Activated T-cell treated with anti-CD3 and anti-CD28 coated beads, Interleukin-2, amount 50 U/mL, for 72 hours (primary cell): Measurements from ENCODE around the gene AQP3. TPM values are rescaled to one million over a fixed set of nuclear protein-coding genes. Genes with fewer than 3 reads are reported as not detected.

Experiments used
- ATAC-seq, 2 donors: fragments of 150-1000 bp; cut with Tn5 transposase; replicated peaks in 1 of 2; 2 replicates each; pipeline ENCODE4 v1.10.0; 2021; ENCODE audit warnings: moderate library complexity in 2 of 2, mild to moderate bottlenecking in 1 of 2
- DNase-seq, 2 donors: peaks; one replicate each; pipeline ENCODE4 v3.0.0; 2021 to 2022; ENCODE audit warnings: mixed read lengths in 1 of 2
- H3K27ac Mint-ChIP-seq: one replicate; pipeline ENCODE4 v1.8.0; 2022; ENCODE audit warnings: mild to moderate bottlenecking, moderate library complexity, mixed read lengths
- H3K27me3 Mint-ChIP-seq: one replicate; pipeline ENCODE4 v1.8.0; 2022; ENCODE audit warnings: low read depth, mixed read lengths
- H3K36me3 Mint-ChIP-seq, 2 donors: one replicate each; pipeline ENCODE4 v1.8.0; 2022; ENCODE audit warnings: mixed read lengths in 2 of 2, mild to moderate bottlenecking in 1 of 2; ENCODE audit not compliant: insufficient read depth in 2 of 2
- H3K4me1 Mint-ChIP-seq: one replicate; pipeline ENCODE4 v1.8.0; 2022; ENCODE audit warnings: low read depth, mixed read lengths
- H3K4me3 Mint-ChIP-seq, 2 donors: one replicate each; pipeline ENCODE4 v1.8.0; 2022; ENCODE audit warnings: mild to moderate bottlenecking in 2 of 2, mixed read lengths in 2 of 2, moderate library complexity in 2 of 2
- H3K9me3 Mint-ChIP-seq, 2 donors: one replicate each; pipeline ENCODE4 v1.8.0; 2022; ENCODE audit warnings: mixed read lengths in 2 of 2
- total RNA-seq, 2 donors: library from RNA; stranded (reverse); gene quantifications; one replicate each; pipeline ENCODE4 v1.2.3, GENCODE V29; 2022

Gene AQP3
- total RNA-seq, 2 donors from 2014 or later = 12.0 to 17.8 TPM

DNA sequence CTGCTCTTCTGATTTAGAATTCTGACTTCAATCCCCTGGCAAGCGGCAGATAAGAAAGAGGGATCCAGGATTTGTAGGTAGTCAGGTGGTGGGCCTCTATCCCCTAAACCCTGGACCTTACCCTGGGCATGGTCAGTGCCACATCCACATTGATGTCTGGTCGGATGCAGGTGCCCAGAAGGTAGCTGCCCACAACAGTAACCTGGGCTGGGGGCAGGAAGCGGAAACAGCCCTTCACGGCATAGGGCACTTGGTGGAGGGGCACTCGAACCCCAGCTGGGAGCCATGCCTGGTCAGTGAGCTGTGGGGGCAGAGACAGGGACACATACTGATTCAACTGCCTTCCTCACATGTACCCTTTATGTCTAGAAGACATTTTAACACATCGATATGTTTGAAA is 22.5 kb upstream of the AQP3 start:
- Mint-ChIP-seq H3K27me3 (no peaks in the 10 kb centered on the region), H3K4me3 (no peak overlapping the region), H3K4me1 (peaks cover 32% of the 10 kb centered on the region), H3K36me3 (peaks cover 6 to 14% of the 10 kb centered on the region in 2 donors), H3K9me3 (no peaks in the 10 kb centered on the region), H3K27ac (no peak overlapping the region)
- DNase-seq (no peak), ATAC-seq (no peak)

DNA sequence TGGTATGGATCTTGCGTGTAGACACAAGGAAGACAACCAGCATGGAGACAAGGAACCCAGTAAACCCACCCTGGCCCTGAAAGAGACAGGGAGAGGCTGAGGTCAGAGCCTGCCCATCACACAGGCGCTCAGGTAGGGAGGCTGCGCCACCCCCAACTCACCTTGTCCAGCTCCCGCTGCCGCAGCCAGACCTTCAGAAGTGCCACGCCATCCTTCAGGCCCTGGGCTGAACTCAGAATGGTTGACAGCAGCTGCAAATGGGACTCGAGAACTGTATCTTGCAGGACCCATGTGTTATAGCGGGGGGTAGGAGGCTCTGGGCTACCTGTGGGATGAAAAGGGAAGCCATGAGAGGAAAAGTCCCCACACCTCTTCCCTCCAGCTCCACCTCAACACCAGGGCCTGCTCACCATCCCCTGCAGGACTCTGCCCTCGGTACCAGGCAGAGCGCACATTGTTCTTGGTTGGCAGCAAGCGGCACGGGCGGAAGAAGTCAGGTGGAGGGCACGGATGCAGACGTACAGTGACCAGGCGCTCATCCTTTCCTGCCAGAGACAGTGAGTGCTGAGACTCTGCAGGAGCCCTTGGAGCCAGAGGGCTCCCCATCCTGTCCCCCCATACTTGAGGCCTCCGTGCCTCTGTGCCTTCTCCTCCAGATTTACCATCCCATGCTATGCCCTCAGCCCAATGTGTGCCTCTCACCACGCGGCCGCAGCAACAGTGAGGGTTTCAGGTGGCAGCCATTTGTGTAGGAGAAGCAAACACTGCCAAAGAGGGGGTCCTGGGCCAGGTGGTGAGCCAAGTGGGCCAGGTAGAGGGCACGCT is 21.6 kb upstream of the AQP3 start:
- H3K9me3 Mint-ChIP-seq = no peaks in the 10 kb centered on the region
- ATAC-seq (no peak), DNase-seq (no peak)
- H3K27me3 Mint-ChIP-seq = no peaks in the 10 kb centered on the region
- H3K4me3 Mint-ChIP-seq = no peak overlapping the region
- peak overlapping the region; percentile 17 for H3K27ac Mint-ChIP-seq
- peaks cover 27% of the 10 kb centered on the region for H3K4me1 Mint-ChIP-seq
- peaks cover 6 to 14% of the 10 kb centered on the region in 2 donors for H3K36me3 Mint-ChIP-seq

DNA sequence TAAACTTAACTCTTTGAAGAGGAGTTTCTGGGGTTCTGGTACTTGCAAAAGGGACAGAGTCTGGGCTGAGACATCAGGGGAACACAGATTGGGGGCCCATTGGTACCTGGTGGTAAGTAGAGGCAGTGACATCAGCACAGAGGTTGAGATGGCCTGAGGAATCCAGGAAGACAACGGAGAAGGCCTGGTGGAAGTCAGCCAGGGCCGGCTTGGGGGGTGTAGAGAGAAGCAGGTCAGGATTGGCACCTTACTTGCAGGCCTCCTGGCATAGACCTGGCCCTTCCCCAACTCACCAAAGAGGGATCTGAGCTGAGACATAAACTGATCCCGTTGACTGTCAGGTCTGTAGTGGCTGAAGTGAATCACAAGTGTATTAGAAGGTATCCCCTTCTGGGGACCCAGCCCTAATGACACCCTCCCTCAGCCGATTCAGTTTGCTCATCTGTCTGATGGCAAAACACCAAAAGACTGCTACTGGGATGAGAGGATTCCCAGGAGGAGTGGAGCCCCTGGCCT is 20.9 kb upstream of the AQP3 start:
- peaks cover 21% of the 10 kb centered on the region for H3K4me1 Mint-ChIP-seq
- ATAC-seq = no peak
- no peaks in the 10 kb centered on the region for H3K27me3 Mint-ChIP-seq
- H3K27ac Mint-ChIP-seq = no peak overlapping the region
- no peak overlapping the region for H3K4me3 Mint-ChIP-seq
- H3K9me3 Mint-ChIP-seq = no peaks in the 10 kb centered on the region
- no peak for DNase-seq
- peaks cover 4 to 13% of the 10 kb centered on the region in 2 donors for H3K36me3 Mint-ChIP-seq

DNA sequence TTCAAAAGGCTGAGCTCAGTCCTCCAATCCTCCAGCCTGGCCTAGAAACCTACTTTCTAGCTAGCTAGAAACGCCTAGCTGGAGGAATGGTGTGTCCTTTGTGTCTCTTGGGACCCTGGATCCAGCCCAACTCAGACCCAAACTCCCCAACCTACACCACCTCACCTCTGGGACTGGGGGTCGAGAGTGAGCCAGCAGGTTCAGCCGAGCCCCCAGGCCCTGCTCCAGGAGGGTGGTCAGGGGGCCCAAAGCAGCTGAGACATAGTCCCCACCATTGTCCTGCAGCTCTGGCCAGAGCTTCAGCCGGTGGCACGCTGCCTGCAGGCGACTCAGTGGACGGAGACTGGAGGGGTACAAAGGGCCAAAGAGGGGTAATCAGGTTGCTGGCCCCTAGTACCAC is 20.1 kb upstream of the AQP3 start:
- H3K36me3 Mint-ChIP-seq = peaks cover 4 to 15% of the 10 kb centered on the region in 2 donors
- H3K4me1 Mint-ChIP-seq = peaks cover 15% of the 10 kb centered on the region

DNA sequence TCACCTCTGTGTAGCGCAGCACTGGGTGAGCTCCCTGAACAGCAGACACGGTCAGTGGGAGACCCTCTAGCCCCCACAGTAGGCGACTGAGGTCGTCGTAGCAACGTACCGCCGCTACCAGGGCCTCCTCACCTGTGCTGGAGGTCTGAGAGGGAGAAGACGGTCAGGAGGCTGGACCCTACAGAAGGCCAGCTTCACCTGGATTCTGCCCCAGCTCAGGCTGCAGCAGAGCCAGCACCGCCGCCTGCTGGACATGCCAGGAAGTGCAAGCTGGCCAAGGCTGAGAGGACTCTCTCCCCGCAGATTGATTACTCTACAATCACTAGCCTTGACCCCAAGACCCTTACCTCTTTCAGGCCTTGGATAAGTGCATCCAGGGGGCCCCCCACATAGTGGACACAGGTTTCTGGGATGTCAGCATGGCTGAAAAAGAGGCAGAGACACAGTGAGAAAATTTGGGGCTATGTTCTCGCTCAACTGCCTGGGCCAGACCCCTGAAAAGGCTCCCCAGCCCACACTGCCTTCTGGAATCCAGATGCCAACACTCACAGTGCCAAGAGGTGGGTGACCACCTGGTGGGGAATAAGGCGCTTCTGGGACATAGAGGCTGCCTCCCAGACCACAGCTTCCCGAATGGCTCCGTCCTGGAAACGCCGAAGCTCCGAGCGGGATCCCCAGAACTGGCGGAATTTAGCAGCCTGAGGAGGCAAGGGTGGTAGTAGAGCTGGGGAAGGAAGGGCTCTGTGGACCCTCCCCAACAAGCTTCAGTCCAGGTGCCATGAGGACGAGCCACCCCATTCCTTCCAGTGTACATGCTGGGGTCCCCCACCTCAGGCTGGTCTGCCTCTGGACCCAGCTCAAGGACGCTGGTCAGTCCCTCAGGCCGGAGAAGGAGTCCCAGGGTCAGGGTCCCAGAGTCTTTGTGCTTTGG is 19.4 kb upstream of the AQP3 start:
- H3K4me3 Mint-ChIP-seq = no peak overlapping the region
- H3K27me3 Mint-ChIP-seq = no peaks in the 10 kb centered on the region
- ATAC-seq (peak; percentile 77 to 78), DNase-seq (peak; percentile 74 to 85)
- no peaks in the 10 kb centered on the region for H3K9me3 Mint-ChIP-seq
- no peak overlapping the region for H3K27ac Mint-ChIP-seq
- H3K4me1 Mint-ChIP-seq = peaks cover 8% of the 10 kb centered on the region
- peaks cover 4 to 15% of the 10 kb centered on the region in 2 donors for H3K36me3 Mint-ChIP-seq

More for the DNA sequence above, 20.1 kb upstream of the AQP3 start:
- DNase-seq = no peak
- no peaks in the 10 kb centered on the region for H3K27me3 Mint-ChIP-seq
- no peak overlapping the region for H3K27ac Mint-ChIP-seq
- no peaks in the 10 kb centered on the region for H3K9me3 Mint-ChIP-seq
- H3K4me3 Mint-ChIP-seq = no peak overlapping the region
- no peak for ATAC-seq

DNA sequence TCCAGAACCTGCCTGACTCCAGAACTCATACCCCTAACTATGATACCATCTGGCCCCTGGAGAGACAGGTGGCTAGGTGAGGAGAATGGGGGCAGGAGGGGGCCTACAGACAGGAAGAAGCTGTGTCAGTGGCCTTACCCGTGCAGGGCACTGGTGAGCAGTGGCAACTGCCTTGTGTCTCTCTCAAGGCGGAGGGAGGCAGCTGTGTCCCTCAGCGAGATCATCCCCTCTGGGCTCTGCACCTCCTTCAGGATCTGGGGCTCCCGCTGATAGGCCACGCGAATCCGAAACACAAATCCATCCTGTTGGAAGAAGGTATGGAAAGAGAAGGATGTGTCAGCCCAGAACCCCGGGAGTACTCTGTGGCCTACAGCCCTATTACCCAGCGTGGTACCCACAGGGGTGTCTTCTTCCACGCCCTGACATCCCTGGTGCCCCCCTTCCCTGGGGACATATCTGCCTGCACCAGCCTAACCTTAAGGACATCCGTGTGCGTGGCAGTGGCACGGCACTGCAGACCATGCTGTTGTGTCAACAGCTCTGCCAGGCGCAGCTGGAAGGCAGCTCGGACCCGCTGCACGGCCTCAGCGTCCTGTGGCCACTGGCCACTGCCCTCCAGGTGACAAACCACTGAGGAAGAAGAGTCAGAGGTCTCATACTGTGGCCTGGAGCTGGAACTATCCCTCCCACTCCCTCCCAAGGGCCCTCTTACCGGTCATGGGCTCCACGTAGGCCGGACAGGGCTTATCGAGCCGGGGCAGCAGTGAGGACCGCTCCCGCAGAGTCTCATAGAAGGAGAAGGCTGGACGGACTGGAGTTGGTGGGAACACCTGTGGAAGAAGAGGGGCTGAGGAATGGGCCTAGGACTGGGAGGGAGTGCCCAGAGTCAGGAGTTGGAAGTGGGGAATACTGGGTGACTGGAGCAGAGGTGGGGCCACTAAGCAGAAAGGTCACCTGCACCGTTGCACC is 18.5 kb upstream of the AQP3 start:
- Mint-ChIP-seq H3K4me3 (no peak overlapping the region), H3K9me3 (no peaks in the 10 kb centered on the region), H3K36me3 (peaks cover 4 to 12% of the 10 kb centered on the region in 2 donors), H3K27ac (no peak overlapping the region), H3K4me1 (no peaks in the 10 kb centered on the region), H3K27me3 (no peaks in the 10 kb centered on the region)
- ATAC-seq (no peak), DNase-seq (no peak)

DNA sequence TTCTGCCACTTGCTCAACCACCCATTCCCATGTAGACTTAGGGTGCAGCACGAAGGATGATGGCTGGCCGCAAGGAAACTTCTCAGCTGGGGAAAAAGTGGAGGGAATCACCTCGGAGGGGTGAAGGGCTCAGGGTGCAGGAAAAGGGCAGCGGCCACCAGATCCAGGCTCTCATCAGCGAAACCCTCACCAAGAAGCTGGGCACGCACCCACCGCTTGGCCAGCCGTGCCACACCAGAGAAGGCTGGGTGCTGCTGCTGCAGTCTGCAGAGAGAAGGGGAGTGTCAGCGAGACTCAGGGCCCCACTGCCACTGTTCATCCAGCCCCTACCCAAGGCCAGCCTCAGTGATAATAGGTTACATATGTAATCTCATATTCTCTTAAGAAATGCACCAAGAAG is 17.7 kb upstream of the AQP3 start:
- H3K27me3 Mint-ChIP-seq = no peaks in the 10 kb centered on the region
- DNase-seq (no peak), ATAC-seq (no peak)
- no peak overlapping the region for H3K27ac Mint-ChIP-seq
- H3K36me3 Mint-ChIP-seq = peaks cover 4 to 8% of the 10 kb centered on the region in 2 donors
- H3K4me3 Mint-ChIP-seq = no peak overlapping the region
- H3K4me1 Mint-ChIP-seq = no peaks in the 10 kb centered on the region
- H3K9me3 Mint-ChIP-seq = no peaks in the 10 kb centered on the region

DNA sequence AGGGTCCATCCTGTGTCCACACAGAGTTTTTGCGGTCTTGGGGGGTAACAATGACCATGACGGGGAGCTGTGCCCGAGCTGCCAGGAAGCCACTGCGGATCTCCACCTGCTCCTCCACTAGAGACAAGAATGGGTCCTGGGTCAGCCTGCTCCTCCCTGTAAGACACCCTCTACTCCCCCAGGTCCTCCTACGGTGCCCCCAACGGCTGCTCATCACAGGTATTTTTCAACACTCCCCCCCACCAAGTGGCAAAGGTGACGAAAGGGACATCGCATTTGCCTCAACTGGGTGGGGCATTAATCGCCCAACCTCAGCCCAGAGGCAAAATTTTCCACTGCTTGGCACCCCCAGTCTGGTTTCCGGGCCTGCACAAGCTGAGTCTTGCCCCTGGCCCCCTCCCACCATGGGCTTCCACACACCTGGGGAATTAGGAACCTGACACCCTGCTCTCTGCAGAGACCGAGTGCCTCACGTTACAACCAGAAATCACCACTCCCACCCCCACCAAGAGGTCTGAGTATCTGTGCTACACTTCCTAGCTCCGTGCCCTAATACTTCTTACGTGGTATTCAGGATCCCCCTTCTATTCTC is 16.7 kb upstream of the AQP3 start:
- no peak for DNase-seq
- Mint-ChIP-seq H3K4me1 (peaks cover 6% of the 10 kb centered on the region), H3K4me3 (no peak overlapping the region), H3K27me3 (no peaks in the 10 kb centered on the region), H3K36me3 (peaks cover 4 to 8% of the 10 kb centered on the region in 2 donors), H3K9me3 (no peaks in the 10 kb centered on the region), H3K27ac (no peak overlapping the region)
- ATAC-seq = no peak

DNA sequence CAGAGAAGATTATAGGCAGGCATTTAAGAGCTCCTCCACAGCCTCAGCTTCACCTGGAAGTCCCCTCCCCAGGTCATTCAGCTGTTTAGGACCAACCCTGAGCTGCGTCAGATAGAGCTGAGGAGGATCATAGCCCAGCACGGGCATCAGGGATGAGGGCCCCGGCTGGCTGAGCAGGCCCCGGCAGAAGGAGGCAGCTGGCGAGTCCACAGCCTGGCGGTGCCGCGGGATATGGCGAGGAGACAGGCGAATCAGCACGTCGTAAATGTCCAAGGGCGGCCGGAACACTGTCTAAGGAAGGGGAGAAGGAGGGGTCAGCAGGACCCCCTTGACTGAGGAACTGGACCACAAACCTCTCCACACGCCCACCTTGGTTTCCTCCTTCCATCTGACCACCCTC is 15.8 kb upstream of the AQP3 start:
- ATAC-seq (no peak), DNase-seq (no peak)
- H3K27ac Mint-ChIP-seq = no peak overlapping the region
- H3K4me3 Mint-ChIP-seq = no peak overlapping the region
- peaks cover 16% of the 10 kb centered on the region for H3K4me1 Mint-ChIP-seq
- H3K36me3 Mint-ChIP-seq = peaks cover 4 to 7% of the 10 kb centered on the region in 2 donors
- no peaks in the 10 kb centered on the region for H3K9me3 Mint-ChIP-seq
- no peaks in the 10 kb centered on the region for H3K27me3 Mint-ChIP-seq

DNA sequence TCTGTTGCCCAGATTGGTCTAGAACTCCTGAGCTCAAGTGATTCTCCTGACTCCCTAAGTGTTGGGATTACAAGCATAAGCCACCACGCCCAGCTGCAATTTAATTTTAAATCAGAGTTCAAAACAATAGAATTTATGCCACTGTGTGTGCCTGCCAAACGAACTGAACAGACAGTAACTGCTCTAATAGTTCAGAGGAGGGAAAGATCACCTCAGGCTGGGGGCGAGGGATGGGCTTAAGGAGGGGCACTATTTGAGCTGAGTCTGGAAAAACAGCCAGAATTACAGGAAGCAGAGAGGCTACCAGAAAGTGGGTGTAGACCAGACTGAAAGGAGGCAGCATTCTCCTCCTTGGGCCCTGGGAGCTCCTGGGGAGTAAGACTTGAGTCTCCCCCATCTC is 14.1 kb upstream of the AQP3 start:
- Mint-ChIP-seq H3K27ac (peak overlapping the region; percentile 1), H3K4me3 (no peak overlapping the region), H3K9me3 (no peaks in the 10 kb centered on the region), H3K36me3 (peaks cover 4 to 5% of the 10 kb centered on the region in 2 donors), H3K4me1 (peaks cover 33% of the 10 kb centered on the region), H3K27me3 (no peaks in the 10 kb centered on the region)
- ATAC-seq (no peak), DNase-seq (no peak)

DNA sequence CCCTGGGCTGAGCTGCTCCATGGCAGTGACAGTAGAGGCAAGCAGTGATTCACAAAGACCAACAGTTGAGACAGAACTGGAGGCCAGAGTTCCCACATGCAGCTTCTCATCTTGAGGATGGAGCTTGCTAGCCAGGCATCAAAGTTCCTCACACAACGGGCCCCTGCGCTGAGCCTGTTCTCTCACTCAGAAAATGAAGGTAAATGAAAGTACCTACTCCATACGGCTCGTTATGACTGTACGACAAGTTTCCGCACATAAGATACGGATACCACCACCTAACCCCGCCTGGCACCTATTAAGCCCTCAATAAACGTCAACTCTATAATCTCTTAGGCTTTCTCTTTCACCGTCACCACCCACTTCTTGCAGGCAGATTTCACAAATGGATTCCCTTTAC is 13.5 kb upstream of the AQP3 start:
- Mint-ChIP-seq H3K4me1 (peaks cover 39% of the 10 kb centered on the region), H3K36me3 (peaks cover 4 to 5% of the 10 kb centered on the region in 2 donors), H3K4me3 (no peak overlapping the region), H3K27me3 (no peaks in the 10 kb centered on the region), H3K27ac (no peak overlapping the region), H3K9me3 (no peaks in the 10 kb centered on the region)
- DNase-seq (no peak), ATAC-seq (no peak)

DNA sequence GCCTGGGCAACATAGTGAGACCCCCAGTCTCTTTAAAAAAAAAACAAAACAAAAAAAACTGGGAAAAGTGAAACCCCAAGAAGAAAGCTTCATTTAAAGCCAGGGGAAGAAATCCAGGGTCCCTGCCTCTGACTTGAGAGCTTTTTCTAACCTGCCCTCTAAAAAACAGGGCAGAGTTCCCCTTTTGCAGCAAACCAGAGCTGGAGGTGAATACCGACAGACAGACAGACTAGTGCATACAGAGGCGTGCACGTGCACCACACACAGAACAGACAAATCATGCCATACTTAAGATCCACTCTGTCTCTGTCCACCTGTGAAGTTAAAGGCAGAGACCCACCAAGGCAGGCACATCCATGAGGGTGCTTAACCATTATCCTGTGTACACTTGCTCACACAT is 11.7 kb upstream of the AQP3 start:
- Mint-ChIP-seq H3K27me3 (no peaks in the 10 kb centered on the region), H3K27ac (no peak overlapping the region), H3K4me3 (no peak overlapping the region), H3K9me3 (no peaks in the 10 kb centered on the region), H3K4me1 (peaks cover 54% of the 10 kb centered on the region), H3K36me3 (peaks cover 4 to 5% of the 10 kb centered on the region in 2 donors)
- DNase-seq (no peak), ATAC-seq (no peak)
